ENCODE data around the gene TAF4.
"Not testable (repeated sequence)": the region's sequence is repeated elsewhere in the genome, so short reads cannot be mapped to it uniquely, and the experiment has no call there.

The TAF4 gene

GRCh38 chr20:61993058-61993457 lies 72.6 kb downstream of the TAF4 start:
- WGBS: 96% methylated on average over 15 of the region's 15 CpGs
- H3K4me1 ChIP-seq (ENCODE audit: insufficient read depth, low read length): no peaks in the 10 kb centered on the region
- peaks cover 80% of the 10 kb centered on the region for H3K36me3 ChIP-seq (ENCODE audit: insufficient read depth, low read length)
- no peaks in the 10 kb centered on the region for H3K27me3 ChIP-seq (ENCODE audit: insufficient read depth, low read length)
- no peak overlapping the region for H3K4me3 ChIP-seq (ENCODE audit: low read length)
- H3K9me3 ChIP-seq (ENCODE audit: insufficient read depth, low read depth, low read length): peaks cover 7% of the 10 kb centered on the region; the same call in 1 of the 2 replicates
- H3K27ac ChIP-seq (ENCODE audit: low read depth, low read length): no peak overlapping the region
- no peak overlapping the region for H3K9ac ChIP-seq (ENCODE audit: low read depth, low read length)

- H3K4me1 ChIP-seq (ENCODE audit: insufficient read depth, low read length): no peaks in the 10 kb centered on the region
- H3K4me3 ChIP-seq (ENCODE audit: low read length): no peak overlapping the region
- H3K9ac ChIP-seq (ENCODE audit: low read depth, low read length): no peak overlapping the region
- no peaks in the 10 kb centered on the region for H3K27me3 ChIP-seq (ENCODE audit: insufficient read depth, low read length)
- WGBS: 94% methylated on average over 6 of the region's 6 CpGs
- no peak overlapping the region for H3K27ac ChIP-seq (ENCODE audit: low read depth, low read length)
- peaks cover 82% of the 10 kb centered on the region for H3K36me3 ChIP-seq (ENCODE audit: insufficient read depth, low read length)
- peaks cover 7% of the 10 kb centered on the region; the same call in 1 of the 2 replicates for H3K9me3 ChIP-seq (ENCODE audit: insufficient read depth, low read depth, low read length)
Measured at GRCh38 chr20:61991476-61991875, 74.2 kb downstream of the TAF4 start.

GRCh38 chr20:61990484-61990883 lies 75.2 kb downstream of the TAF4 start:
- no peak overlapping the region for H3K9ac ChIP-seq (ENCODE audit: low read depth, low read length)
- WGBS: 96% methylated on average over 11 of the region's 11 CpGs
- H3K4me3 ChIP-seq (ENCODE audit: low read length): no peak overlapping the region
- H3K9me3 ChIP-seq (ENCODE audit: insufficient read depth, low read depth, low read length): peaks cover 7% of the 10 kb centered on the region; the same call in 1 of the 2 replicates
- no peaks in the 10 kb centered on the region for H3K4me1 ChIP-seq (ENCODE audit: insufficient read depth, low read length)
- no peak overlapping the region for H3K27ac ChIP-seq (ENCODE audit: low read depth, low read length)
- H3K36me3 ChIP-seq (ENCODE audit: insufficient read depth, low read length): peaks cover 79% of the 10 kb centered on the region
- H3K27me3 ChIP-seq (ENCODE audit: insufficient read depth, low read length): no peaks in the 10 kb centered on the region

- no peak overlapping the region for H3K9ac ChIP-seq (ENCODE audit: low read depth, low read length)
- H3K36me3 ChIP-seq (ENCODE audit: insufficient read depth, low read length): peaks cover 78% of the 10 kb centered on the region
- WGBS: 94% methylated on average over 14 of the region's 14 CpGs
- H3K4me1 ChIP-seq (ENCODE audit: insufficient read depth, low read length): no peaks in the 10 kb centered on the region
- H3K27me3 ChIP-seq (ENCODE audit: insufficient read depth, low read length): no peaks in the 10 kb centered on the region
- no peak overlapping the region for H3K4me3 ChIP-seq (ENCODE audit: low read length)
- peaks cover 7% of the 10 kb centered on the region; the same call in 1 of the 2 replicates for H3K9me3 ChIP-seq (ENCODE audit: insufficient read depth, low read depth, low read length)
- no peak overlapping the region for H3K27ac ChIP-seq (ENCODE audit: low read depth, low read length)
Measured at GRCh38 chr20:61989741-61990140, 75.9 kb downstream of the TAF4 start.

GRCh38 chr20:61988665-61989064 lies 77.0 kb downstream of the TAF4 start:
- no peak overlapping the region for H3K4me3 ChIP-seq (ENCODE audit: low read length)
- no peaks in the 10 kb centered on the region for H3K27me3 ChIP-seq (ENCODE audit: insufficient read depth, low read length)
- 97% methylated on average over 18 of the region's 18 CpGs for WGBS
- H3K9ac ChIP-seq (ENCODE audit: low read depth, low read length): no peak overlapping the region
- H3K4me1 ChIP-seq (ENCODE audit: insufficient read depth, low read length): no peaks in the 10 kb centered on the region
- H3K36me3 ChIP-seq (ENCODE audit: insufficient read depth, low read length): peaks cover 68% of the 10 kb centered on the region
- H3K9me3 ChIP-seq (ENCODE audit: insufficient read depth, low read depth, low read length): peaks cover 7% of the 10 kb centered on the region; the same call in 1 of the 2 replicates
- H3K27ac ChIP-seq (ENCODE audit: low read depth, low read length): no peak overlapping the region

- H3K9ac ChIP-seq (ENCODE audit: low read depth, low read length): no peak overlapping the region
Measured at GRCh38 chr20:61986762-61987321, 78.8 kb downstream of the TAF4 start.

GRCh38 chr20:61985096-61985495 lies 80.6 kb downstream of the TAF4 start:
- Histone ChIP-seq H3K9me3 (ENCODE audit: insufficient read depth, low read depth, low read length) (no peaks in the 10 kb centered on the region), H3K4me3 (ENCODE audit: low read length) (no peak overlapping the region), H3K27me3 (ENCODE audit: insufficient read depth, low read length) (no peaks in the 10 kb centered on the region), H3K9ac (ENCODE audit: low read depth, low read length) (no peak overlapping the region), H3K36me3 (ENCODE audit: insufficient read depth, low read length) (peaks cover 38% of the 10 kb centered on the region), H3K27ac (ENCODE audit: low read depth, low read length) (no peak overlapping the region), H3K4me1 (ENCODE audit: insufficient read depth, low read length) (no peaks in the 10 kb centered on the region)
- WGBS: 94% methylated on average over 6 of the region's 6 CpGs

More at GRCh38 chr20:61986762-61987321, 78.8 kb downstream of the TAF4 start:
- H3K4me3 ChIP-seq (ENCODE audit: low read length): no peak overlapping the region
- H3K9me3 ChIP-seq (ENCODE audit: insufficient read depth, low read depth, low read length): peaks cover 3% of the 10 kb centered on the region; the same call in 1 of the 2 replicates
- H3K36me3 ChIP-seq (ENCODE audit: insufficient read depth, low read length): peaks cover 53% of the 10 kb centered on the region
- H3K4me1 ChIP-seq (ENCODE audit: insufficient read depth, low read length): no peaks in the 10 kb centered on the region
- WGBS: 97% methylated on average over 15 of the region's 16 CpGs
- H3K27me3 ChIP-seq (ENCODE audit: insufficient read depth, low read length): no peaks in the 10 kb centered on the region
- H3K27ac ChIP-seq (ENCODE audit: low read depth, low read length): no peak overlapping the region

- H3K9ac ChIP-seq (ENCODE audit: low read depth, low read length); H3K4me3 ChIP-seq (ENCODE audit: low read length); H3K27me3 ChIP-seq (ENCODE audit: insufficient read depth, low read length); H3K9me3 ChIP-seq (ENCODE audit: insufficient read depth, low read depth, low read length); H3K4me1 ChIP-seq (ENCODE audit: insufficient read depth, low read length); H3K27ac ChIP-seq (ENCODE audit: low read depth, low read length): not testable (repeated sequence)
- peaks cover 33% of the 10 kb centered on the region for H3K36me3 ChIP-seq (ENCODE audit: insufficient read depth, low read length)
- WGBS: 94% methylated on average over 14 of the region's 14 CpGs
Measured at GRCh38 chr20:61984431-61984830, 81.2 kb downstream of the TAF4 start.

GRCh38 chr20:61983965-61984364 lies 81.7 kb downstream of the TAF4 start:
- Histone ChIP-seq H3K4me1 (ENCODE audit: insufficient read depth, low read length) (no peaks in the 10 kb centered on the region), H3K36me3 (ENCODE audit: insufficient read depth, low read length) (peaks cover 33% of the 10 kb centered on the region), H3K27ac (ENCODE audit: low read depth, low read length) (no peak overlapping the region), H3K9ac (ENCODE audit: low read depth, low read length) (no peak overlapping the region), H3K4me3 (ENCODE audit: low read length) (no peak overlapping the region), H3K9me3 (ENCODE audit: insufficient read depth, low read depth, low read length) (no peaks in the 10 kb centered on the region), H3K27me3 (ENCODE audit: insufficient read depth, low read length) (no peaks in the 10 kb centered on the region)
- 90% methylated on average over 17 of the region's 17 CpGs for WGBS

GRCh38 chr20:61982951-61983315 lies 82.7 kb downstream of the TAF4 start:
- Histone ChIP-seq H3K4me3 (ENCODE audit: low read length) (no peak overlapping the region), H3K9me3 (ENCODE audit: insufficient read depth, low read depth, low read length) (no peaks in the 10 kb centered on the region), H3K36me3 (ENCODE audit: insufficient read depth, low read length) (peaks cover 27% of the 10 kb centered on the region), H3K27ac (ENCODE audit: low read depth, low read length) (no peak overlapping the region), H3K27me3 (ENCODE audit: insufficient read depth, low read length) (no peaks in the 10 kb centered on the region), H3K9ac (ENCODE audit: low read depth, low read length) (no peak overlapping the region), H3K4me1 (ENCODE audit: insufficient read depth, low read length) (no peaks in the 10 kb centered on the region)
- 95% methylated on average over 11 of the region's 11 CpGs for WGBS

- Histone ChIP-seq H3K27me3 (ENCODE audit: insufficient read depth, low read length) (no peaks in the 10 kb centered on the region), H3K4me1 (ENCODE audit: insufficient read depth, low read length) (no peaks in the 10 kb centered on the region), H3K4me3 (ENCODE audit: low read length) (no peak overlapping the region), H3K27ac (ENCODE audit: low read depth, low read length) (no peak overlapping the region), H3K9me3 (ENCODE audit: insufficient read depth, low read depth, low read length) (no peaks in the 10 kb centered on the region), H3K36me3 (ENCODE audit: insufficient read depth, low read length) (peaks cover 22% of the 10 kb centered on the region), H3K9ac (ENCODE audit: low read depth, low read length) (no peak overlapping the region)
- 82% methylated on average over 15 of the region's 18 CpGs for whole genome bisulfite sequencing
Measured at GRCh38 chr20:61982191-61982950, 83.3 kb downstream of the TAF4 start.
